Esophagus muscularis mucosa (tissue), 3 donors: Measurements from ENCODE around the gene PLPPR1.

Source experiments
- EP300 ChIP-seq: sonication (generic); formaldehyde crosslinking; IDR thresholded peaks from one replicate; pipeline ENCODE4 v1.6.1; 2017; ENCODE audit warnings: antibody characterized with exemption
- TF ChIP-seq, protein P1 (sequence below), 3 experiments: fragments of 200-600 bp in 2 of 3; fragments of 450-650 bp in 1 of 3; sonication (generic) in 2 of 3; IDR thresholded peaks; one replicate each; pipeline ENCODE4 v1.5.1; 2017 to 2019; ENCODE audit warnings: antibody characterized with exemption in 3 of 3, mild to moderate bottlenecking in 2 of 3, moderate library complexity in 1 of 3

DNA sequence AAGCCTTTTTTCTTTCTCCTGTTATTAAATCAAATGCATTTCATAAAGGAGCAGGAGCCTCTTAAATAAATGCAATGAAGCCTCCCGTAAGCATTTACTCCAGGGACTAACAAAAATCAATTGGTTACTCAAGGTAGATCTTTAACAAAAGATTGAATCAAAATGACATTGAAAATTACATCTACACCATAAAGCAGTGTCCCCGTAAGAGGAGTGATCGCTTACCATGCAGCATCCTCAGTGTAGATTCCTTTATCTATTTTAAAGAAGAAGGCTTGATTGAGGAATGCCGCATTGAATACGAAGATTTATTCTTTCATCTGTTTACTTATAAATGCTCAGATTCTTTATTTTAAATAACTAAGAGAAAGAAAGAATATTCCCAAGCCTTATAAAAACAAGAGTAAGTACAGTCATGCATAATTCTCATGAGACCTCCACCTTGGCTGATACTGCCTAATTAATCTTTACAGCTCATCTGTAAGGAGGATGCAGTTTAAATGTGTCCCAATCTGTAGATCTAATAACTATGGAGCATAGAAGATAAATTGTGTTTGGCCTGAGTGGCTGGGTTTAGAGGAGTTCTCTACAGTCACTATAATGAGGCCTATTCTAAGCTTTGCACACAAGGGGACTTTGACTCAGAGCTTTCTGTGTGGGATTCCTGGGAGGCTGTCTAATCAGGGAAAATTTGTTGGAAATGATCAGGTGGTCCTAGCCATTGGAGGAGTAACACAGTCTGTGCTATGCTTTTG lies 55.1 kb downstream of the PLPPR1 start:
- TF ChIP-seq, protein P1, sequence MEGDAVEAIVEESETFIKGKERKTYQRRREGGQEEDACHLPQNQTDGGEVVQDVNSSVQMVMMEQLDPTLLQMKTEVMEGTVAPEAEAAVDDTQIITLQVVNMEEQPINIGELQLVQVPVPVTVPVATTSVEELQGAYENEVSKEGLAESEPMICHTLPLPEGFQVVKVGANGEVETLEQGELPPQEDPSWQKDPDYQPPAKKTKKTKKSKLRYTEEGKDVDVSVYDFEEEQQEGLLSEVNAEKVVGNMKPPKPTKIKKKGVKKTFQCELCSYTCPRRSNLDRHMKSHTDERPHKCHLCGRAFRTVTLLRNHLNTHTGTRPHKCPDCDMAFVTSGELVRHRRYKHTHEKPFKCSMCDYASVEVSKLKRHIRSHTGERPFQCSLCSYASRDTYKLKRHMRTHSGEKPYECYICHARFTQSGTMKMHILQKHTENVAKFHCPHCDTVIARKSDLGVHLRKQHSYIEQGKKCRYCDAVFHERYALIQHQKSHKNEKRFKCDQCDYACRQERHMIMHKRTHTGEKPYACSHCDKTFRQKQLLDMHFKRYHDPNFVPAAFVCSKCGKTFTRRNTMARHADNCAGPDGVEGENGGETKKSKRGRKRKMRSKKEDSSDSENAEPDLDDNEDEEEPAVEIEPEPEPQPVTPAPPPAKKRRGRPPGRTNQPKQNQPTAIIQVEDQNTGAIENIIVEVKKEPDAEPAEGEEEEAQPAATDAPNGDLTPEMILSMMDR (IDR thresholded peaks at IDR 0.05), result no peak
- TF ChIP-seq EP300, result no peak
